ENCODE data around the gene RABGAP1.

The RABGAP1 gene

DNA sequence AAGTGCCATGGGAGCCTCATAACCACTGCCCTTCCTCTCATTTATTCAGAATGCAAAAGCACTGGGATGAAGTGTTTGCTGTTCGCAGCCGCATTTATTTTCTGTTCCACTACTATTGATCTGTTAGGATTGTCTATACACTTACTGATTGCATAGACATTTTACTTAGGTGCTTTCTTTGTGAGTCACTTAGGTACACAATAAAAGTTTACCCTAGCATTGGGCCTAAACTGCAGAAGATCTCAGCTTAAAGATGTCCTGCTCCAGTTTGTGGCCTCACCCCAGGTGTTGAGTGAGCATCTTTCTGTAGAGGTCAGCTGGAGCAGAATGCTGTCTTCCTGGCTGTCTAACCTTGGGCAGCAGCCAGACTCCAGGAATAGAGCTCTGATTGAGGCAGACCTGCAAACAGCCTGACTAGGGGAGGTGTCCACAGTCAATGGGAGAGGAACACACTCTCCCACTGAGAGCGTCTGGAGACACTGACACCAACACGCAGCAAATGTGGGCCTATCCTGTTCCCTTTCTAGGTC, 146.6 kb downstream of the RABGAP1 start:
- DNase-seq, result no peak

- no peak for DNase-seq
These were observed 148.2 kb downstream of the RABGAP1 start for GRCh38 chr9:123089040-123089439.

DNA sequence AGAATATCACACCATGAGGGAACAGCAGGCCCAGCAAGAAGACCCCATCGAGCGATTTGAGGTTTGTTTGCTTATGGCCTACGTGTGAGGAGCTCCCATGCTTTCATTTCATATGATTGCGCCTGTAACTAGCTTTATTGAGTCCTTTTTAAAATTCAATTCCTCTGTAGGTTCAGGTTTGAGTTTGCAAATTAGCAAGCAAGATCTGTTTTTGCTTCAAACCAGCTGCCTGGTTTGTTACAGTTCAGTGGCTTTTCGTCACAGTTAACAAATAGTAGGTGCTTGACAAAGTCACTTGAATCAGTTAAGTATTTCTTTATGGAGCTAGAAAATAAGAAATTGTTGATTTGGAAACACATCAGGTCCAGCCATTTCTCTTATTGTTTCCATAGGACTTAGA, 149.0 kb downstream of the RABGAP1 start:
- DNase-seq, result no peak

DNA sequence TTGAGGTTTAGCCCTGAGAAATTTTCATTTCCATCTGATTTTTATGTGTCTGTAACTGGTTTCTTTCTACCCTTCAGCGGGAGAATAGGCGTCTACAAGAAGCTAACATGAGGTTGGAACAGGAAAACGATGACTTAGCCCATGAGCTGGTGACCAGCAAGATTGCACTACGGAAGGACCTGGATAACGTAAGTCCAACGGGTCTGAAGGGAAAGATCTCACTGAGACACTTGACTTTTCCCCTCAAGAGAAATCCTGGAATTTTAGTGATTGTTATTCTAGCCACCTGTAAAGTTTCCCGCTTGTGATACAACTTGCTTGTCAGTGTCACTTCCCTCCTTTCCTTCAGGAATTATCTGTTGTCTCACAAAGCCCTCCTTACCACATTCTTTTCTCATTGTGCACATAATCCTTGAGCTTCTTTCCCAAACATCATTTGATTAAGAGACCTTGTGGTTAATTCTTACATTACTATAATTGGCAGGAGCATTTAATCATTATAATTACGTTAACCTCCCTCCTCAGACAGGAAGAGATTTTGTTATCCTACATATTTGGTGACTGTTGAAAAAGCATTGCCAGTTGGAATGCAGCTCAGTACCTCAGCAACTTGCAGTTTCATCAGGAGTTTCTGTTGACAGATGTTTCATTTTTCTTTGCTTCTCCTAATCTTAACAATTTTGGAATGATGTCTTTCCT, 149.5 kb downstream of the RABGAP1 start:
- no peak for DNase-seq

GRCh38 chr9:123090956-123091355, 150.1 kb downstream of the RABGAP1 start:
- no peak for DNase-seq

GRCh38 chr9:123091459-123091858, 150.6 kb downstream of the RABGAP1 start:
- DNase-seq, result no peak

DNA sequence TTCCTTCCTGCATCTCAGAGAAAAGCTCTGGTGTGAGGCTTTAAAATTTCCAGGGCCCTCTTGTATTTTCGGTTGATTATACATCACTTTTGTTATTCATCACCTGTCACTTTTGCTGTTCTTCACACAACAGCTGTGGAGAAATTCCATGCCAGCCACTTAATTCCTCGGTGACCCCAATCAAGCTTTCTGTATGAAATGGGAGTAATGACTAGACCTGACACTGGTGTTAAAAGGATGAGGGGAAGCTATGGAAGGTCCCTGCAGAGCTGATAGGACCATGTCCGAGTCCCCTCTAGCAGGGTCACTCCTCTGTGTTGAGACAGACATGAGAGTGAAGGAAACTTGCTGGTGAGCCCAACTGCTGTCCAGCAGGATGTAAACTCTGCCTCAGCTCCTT, 152.3 kb downstream of the RABGAP1 start:
- DNase-seq, result no peak

DNA sequence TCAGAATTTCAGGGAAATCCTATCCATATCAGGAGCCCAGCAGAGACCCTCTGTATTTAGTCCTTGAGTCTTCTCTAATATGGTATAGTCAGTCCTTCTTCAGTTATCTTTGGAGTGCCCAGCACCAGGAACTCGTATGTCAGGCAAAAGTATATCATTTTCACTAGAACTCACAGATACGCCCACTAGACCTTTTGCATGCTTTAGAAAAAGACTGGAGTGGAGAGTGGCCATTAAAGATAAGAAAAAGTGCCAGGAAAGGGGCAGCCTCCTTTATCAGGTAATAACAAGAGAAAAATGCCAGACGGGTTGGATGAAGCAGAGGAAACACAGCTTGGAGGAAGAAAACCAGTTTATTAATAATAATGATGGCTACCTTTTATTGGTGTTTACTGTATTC, 156.2 kb downstream of the RABGAP1 start:
- no peak for DNase-seq

GRCh38 chr9:123097430-123098095, 156.7 kb downstream of the RABGAP1 start:
- no peak for DNase-seq

GRCh38 chr9:123098096-123098459, 157.3 kb downstream of the RABGAP1 start:
- DNase-seq, result no peak

- no peak for DNase-seq
These were observed 158.2 kb downstream of the RABGAP1 start for GRCh38 chr9:123099042-123099441.

DNA sequence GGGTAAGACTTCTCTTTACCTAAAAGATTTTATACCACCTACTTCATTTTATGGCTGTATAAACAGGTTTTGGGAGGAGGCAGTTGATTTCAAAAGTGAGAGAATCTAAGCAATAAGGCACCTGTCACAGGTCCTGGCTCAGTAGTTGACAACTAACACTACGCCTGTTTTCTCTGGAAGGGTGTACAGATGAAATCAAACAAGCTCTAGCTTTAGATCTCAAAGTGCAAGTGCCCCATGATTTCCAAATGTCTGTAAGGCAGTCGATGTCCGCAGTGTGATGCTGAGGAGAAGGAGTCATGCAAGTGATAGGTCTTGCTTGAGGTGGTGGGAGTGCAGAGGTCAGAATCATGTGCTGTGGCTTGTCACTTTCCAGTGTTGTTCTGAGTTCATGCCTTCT, 158.7 kb downstream of the RABGAP1 start:
- DNase-seq, result no peak

DNA sequence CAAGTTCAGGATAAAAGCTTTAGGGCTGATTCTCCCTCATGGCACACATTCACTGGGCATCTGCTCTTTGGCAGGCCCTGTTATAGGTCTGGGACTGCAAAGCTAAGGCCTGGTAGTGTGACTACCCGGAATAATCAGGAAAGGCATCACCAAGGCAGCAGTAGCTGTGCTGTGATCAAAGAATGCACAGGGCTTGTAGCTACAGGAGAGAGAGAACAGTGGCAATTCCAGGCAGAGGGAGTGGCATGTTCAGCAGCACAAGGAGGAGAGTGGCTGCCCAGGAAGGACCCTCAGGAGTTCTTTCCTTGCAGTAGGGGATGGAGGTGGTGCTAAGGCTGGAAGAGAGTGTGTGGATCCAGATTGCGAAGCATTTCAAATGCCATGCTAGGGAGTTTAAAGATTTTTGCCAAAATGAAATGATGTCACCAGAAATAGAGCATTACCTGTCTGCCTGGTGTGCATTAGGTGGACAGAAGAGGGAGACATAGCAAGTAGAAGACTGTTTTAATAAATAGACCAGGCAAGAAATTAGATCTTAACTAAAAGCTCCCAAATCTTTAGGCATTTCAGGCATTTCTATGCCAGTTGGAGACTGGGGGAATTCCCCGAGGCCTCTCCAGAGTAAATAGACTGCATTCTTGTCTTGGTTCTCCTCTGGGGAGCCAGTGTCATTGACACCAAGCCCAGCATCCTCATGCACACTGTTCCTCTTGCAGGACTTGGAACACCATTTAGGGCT, 161.7 kb downstream of the RABGAP1 start:
- DNase-seq, result no peak

DNA sequence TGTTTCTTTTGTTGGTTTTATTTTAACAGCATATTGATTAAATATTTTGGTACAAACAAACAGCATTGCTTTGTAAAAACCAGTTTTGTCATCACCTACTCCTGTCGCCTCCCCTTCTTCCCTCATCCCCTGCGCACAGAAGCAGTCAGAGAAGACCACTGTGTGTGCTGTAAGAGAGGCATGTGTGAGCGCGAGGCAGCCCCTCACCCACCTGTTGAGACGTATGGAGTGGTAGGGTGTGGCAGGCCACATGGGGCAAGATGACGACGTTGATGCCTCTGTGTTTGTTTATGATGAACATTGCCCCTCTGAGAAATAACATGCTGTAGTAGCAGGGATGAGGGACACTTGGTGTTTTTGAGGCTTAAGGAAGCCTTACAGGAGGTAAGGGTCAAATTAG, 164.0 kb downstream of the RABGAP1 start:
- no peak for DNase-seq

- DNase-seq, result no peak
These were observed 164.7 kb downstream of the RABGAP1 start for GRCh38 chr9:123105490-123105889.

DNA sequence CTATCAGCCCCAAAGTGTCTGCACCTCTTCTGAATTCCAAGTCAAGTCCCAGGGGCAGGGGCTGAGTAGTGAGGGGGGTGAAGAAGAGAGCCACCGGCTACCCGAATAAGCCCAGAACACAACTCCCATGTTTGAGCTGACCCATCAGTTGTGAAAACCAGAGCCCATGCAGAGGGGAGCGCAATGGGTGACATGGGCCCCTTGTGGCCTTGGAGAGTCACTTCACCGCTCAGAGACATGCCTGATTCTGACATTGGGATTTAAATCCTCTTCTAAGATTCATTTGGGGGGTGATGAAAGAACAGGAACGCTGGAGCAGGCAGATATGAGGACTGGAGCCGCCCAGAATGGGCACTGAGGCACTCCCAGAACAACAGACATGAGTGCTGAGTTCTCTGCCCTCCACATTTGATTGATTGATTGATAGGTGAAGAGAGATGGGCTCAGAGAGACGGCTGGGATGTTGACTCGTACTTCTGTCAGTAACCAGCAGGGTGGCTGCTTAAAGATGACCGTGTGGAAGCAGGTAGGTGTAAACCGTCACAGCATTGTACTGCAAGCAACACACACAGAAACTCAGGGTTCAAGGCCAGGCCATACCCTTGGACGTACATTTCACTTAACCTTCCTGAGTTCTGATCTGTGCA, 166.9 kb downstream of the RABGAP1 start:
- DNase-seq, result no peak

DNA sequence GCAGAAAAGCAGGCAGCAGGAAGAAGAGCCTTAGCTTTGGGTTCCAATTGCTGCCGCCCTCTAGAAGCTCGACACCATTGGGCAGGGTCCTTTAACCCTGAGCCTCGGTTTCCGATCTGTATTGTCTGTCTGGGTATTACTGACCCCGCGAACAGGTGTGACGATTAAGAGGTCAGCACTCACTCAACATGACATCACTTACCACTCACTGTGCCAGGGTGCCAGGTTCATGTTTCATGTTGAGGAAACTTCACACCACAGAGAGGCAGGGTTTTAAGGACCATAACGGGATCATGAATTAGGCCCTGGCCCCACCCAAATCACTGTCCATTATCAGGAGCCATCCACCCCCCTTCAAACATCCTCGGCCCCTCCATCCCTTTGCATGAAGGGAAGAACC, 168.2 kb downstream of the RABGAP1 start:
- DNase-seq, result no peak

GRCh38 chr9:123109540-123110279, 168.9 kb downstream of the RABGAP1 start:
- DNase-seq, result no peak

DNA sequence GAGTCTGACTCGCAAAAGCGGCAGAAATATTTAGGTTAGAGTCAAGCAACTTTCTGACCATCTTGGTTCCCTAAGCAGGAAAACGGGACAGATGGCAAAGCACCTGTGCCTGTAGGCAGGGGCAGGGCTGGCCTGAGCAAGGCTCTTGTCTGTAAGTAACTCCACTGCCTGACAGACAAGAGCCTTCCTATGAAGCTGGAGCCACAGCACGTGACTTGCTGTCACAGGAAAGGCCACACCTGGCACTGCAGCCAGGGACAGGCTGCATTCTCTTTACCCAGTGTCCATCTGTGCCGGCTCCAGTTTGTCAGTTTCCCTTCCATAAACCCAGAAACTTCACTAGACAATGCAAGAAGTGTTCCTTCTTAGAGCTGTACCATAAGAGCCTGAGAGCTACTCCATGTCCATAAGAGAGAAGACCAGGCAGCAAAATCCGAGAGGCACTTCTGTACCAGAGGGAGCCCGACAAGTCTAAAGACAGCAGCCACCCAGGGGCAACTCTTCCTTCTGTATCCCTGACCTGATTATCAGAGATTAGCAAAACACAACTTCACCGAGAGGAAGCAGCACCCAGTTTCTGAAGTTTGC, 170.7 kb downstream of the RABGAP1 start:
- no peak for DNase-seq

DNA sequence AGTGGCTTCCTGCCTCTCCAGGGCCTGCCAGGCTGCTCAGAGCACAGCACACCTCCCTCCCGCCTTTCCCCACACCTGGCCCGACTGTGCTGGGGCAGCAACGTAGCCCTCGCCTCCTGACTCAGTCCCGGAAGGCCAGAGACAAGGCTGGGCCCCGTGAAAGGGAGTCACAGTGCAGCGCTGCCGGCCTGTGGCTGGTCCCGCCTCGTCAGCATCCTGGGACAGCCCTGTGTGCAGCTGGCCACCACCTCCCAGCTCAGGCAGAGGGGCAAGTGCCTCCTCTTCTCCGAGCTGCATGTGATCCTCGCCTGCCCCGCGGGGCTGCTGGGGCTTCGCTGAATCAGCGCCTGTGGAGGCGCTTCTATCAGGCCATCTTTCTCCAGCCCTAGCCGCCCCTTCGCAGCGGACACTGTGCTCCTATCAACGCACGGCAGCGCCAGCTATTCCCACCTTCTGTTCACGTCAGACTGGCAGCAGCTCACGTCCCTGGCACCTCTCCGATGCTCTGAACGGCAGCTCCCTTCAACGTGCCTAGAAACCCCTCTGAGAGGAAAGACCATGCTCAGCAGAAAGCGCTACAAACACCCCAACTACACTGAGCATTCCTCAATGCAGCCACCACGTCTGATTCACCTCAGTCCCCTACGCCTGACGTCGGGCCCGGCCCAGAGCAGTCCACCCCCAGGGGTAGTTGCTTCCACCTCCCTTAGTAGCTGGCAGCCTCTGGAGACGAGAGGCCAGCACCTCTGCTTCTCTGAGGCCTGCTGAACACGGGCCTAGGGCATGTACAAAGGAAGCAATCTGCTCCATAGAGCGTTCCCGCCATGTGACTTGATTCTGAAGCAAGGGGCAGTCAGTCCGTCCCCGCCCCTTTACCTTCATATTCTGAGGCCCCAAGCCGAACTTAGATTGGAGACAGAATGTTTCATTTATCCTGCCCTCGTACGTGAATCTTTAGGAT, 171.5 kb downstream of the RABGAP1 start:
- no peak for DNase-seq

GRCh38 chr9:123113185-123113584, 172.4 kb downstream of the RABGAP1 start:
- DNase-seq, result no peak

Measured in NCI-H2227 treated with DMSO at 0.1 percent for 48 hours (cell line).